ENCODE data around the gene CXCR4. TPM values are rescaled to one million over a fixed set of nuclear protein-coding genes. Genes with fewer than 3 reads are reported as not detected.

Gene CXCR4
- total RNA-seq, 1 donor from 2014 or later: 0.88 TPM

DNA sequence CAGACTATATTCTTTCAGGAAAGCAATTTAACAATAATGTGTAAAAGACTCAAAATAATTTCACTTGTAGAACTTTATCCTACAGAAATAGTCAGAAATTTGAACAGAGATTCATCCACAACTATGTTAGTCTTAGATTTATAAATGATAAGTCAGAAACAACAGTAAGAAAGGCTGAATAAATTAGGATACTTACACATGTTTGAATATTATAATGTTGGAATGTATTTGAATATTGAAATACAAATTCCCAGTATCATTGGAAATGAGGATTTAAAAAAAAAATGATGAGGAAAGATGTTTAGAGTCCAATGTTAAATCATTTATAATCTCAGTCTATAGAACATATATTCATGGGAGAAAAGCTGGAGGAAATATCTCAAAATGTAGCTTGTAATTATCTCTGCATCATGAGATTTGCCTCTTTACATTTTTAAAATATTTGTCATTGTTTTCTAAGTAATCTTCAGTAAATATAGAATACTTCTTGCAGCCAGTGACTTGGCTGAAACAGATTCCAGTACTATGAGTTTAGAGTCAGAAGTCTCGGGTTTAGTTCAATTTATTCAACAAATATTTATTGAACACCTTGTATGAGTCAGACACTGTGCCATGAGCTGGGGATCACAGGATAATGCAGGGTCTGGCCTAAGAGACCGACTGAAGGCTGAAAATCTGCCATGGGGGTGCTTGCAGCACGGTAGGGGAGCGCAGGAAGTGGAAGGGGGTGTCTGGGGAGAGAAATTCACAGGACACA is 32.3 kb downstream of the CXCR4 start:
- no peak overlapping the region for H3K4me3 ChIP-seq (ENCODE audit: low read depth, low read length)
- no peak for TF ChIP-seq CTCF (IDR thresholded peaks at IDR 0.05; ENCODE audit: insufficient read depth, low read length, poor library complexity, severe bottlenecking)
- no peak for DNase-seq (ENCODE audit: low read depth)
- no peaks in the 10 kb centered on the region for H3K27me3 ChIP-seq (ENCODE audit: control insufficient read depth, insufficient read depth, low read length)
- no peaks in the 10 kb centered on the region for H3K36me3 ChIP-seq (ENCODE audit: control insufficient read depth, insufficient read depth, low read length)

DNA sequence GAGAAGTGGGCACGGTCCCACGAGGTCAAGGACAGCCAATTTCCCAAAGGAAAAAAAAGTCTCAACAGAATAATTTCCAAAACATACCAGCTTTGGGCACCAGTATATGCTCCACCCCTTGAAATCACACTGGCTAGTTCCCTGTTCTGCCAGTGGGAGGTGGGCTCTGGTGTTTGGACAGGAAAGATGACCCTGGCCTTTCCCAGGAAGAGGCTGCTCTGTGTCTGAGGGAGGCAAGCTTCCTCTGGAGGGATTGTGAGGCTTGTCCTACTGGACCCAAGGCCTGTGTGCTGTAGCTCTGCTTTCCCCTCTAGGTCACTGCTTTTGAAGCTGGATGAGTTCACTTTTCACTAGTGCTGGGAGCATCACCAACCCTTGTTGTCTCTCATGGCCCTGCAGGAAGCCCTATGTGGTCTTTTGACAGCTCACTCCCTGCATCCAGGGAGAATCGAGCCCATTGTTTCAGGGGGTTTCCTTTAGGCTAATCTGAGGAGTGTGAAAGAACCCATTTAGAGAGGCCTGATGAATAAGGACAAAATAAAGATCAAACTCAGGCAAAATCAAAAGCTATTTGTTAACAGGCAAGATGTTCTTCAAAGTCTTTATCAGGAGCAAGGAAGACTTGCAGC is 36.3 kb downstream of the CXCR4 start:
- DNase-seq (ENCODE audit: low read depth): no peak
- TF ChIP-seq CTCF (IDR thresholded peaks at IDR 0.05; ENCODE audit: insufficient read depth, low read length, poor library complexity, severe bottlenecking): no peak
- no peak overlapping the region for H3K4me3 ChIP-seq (ENCODE audit: low read depth, low read length)
- no peaks in the 10 kb centered on the region for H3K36me3 ChIP-seq (ENCODE audit: control insufficient read depth, insufficient read depth, low read length)
- H3K27me3 ChIP-seq (ENCODE audit: control insufficient read depth, insufficient read depth, low read length): no peaks in the 10 kb centered on the region

- Histone ChIP-seq H3K36me3 (ENCODE audit: control insufficient read depth, insufficient read depth, low read length) (no peaks in the 10 kb centered on the region), H3K4me3 (ENCODE audit: low read depth, low read length) (no peak overlapping the region), H3K27me3 (ENCODE audit: control insufficient read depth, insufficient read depth, low read length) (no peaks in the 10 kb centered on the region)
- no peak for TF ChIP-seq CTCF (IDR thresholded peaks at IDR 0.05; ENCODE audit: insufficient read depth, low read length, poor library complexity, severe bottlenecking)
- DNase-seq (ENCODE audit: low read depth): no peak
Observed at GRCh38 chr2:136080114-136080513, 37.8 kb downstream of the CXCR4 start.

DNA sequence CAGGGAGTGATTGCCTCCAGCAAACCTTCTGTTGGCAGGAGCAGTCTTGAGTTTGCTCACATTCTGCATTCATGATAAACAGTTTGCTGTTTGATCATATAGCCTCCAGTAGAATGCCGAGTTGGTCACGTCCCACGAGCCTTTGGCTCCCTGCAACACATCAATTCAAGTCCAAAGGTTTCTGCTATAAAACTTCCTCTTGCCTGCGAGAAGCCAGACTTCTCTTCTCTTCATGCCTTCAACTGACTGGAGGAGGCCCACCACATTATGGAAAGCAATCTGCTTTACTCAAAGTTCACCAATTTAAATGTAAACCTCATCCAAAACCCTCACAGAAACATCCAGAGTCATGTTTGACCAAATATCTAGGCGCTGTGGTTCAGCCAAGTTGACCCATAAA is 40.8 kb downstream of the CXCR4 start:
- H3K27me3 ChIP-seq (ENCODE audit: control insufficient read depth, insufficient read depth, low read length): no peaks in the 10 kb centered on the region
- H3K36me3 ChIP-seq (ENCODE audit: control insufficient read depth, insufficient read depth, low read length): no peaks in the 10 kb centered on the region
- no peak overlapping the region for H3K4me3 ChIP-seq (ENCODE audit: low read depth, low read length)
- no peak for TF ChIP-seq CTCF (IDR thresholded peaks at IDR 0.05; ENCODE audit: insufficient read depth, low read length, poor library complexity, severe bottlenecking)
- DNase-seq (ENCODE audit: low read depth): no peak

- no peaks in the 10 kb centered on the region for H3K36me3 ChIP-seq (ENCODE audit: control insufficient read depth, insufficient read depth, low read length)
- peak; percentile 32 for TF ChIP-seq CTCF (IDR thresholded peaks at IDR 0.05; ENCODE audit: insufficient read depth, low read length, poor library complexity, severe bottlenecking)
- H3K27me3 ChIP-seq (ENCODE audit: control insufficient read depth, insufficient read depth, low read length): no peaks in the 10 kb centered on the region
- H3K4me3 ChIP-seq (ENCODE audit: low read depth, low read length): no peak overlapping the region
- peak; percentile 39 for DNase-seq (ENCODE audit: low read depth)
Observed at GRCh38 chr2:136075476-136075875, 42.5 kb downstream of the CXCR4 start.
